IMR-90 (cell line): Measurements from ENCODE around the gene JMY. TPM values are rescaled to one million over a fixed set of nuclear protein-coding genes. Genes with fewer than 3 reads are reported as not detected.

Source experiments
- ATAC-seq: fragments of 200-7000 bp; cut with Tn5 transposase; 2 replicates; pipeline ENCODE4 v1.9.1; 2020; ENCODE audit warnings: low read depth, mild to moderate bottlenecking, moderate library complexity
- BruUV-seq: library from RNA; stranded (reverse); fragments of 400-500 nt; replicated peaks from 2 replicates; lab custom pipeline; 2021; lab: Mats Ljungman, UMichigan
- CTCF ChIA-PET: fragments of 300-600 bp; formaldehyde crosslinking; extraction: SDS; loops from one replicate; lab custom pipeline; 2021; ENCODE audit warnings: antibody characterized with exemption; lab: Yijun Ruan, JAX
- POLR2A ChIA-PET: fragments of 300-600 bp; sonication (Branson Sonifier 250); formaldehyde crosslinking; loops from one replicate; lab custom pipeline; 2022; ENCODE audit warnings: antibody characterized with exemption; ENCODE audit not compliant: unreplicated experiment; lab: Charles Lee
- DNase-seq: peaks from one replicate; pipeline ENCODE4 v3.0.0; 2013
- H2AFZ ChIP-seq: replicated peaks from 2 replicates; pipeline ENCODE3; 2013; ENCODE audit warnings: low read length, mild to moderate bottlenecking; ENCODE audit not compliant: poor library complexity
- H2AK5ac ChIP-seq: 2 replicates; pipeline ENCODE4 v1.6.1; 2013; ENCODE audit warnings: low read depth, low read length, inconsistent platforms
- H2AK9ac ChIP-seq: replicated peaks from 2 replicates; pipeline ENCODE3; 2013; ENCODE audit warnings: mild to moderate bottlenecking, low read depth, low read length, moderate library complexity; ENCODE audit not compliant: poor library complexity
- H2BK120ac ChIP-seq: 2 replicates; pipeline ENCODE4 v1.6.1; 2013; ENCODE audit warnings: low read depth, low read length, inconsistent platforms
- H2BK15ac ChIP-seq: 3 replicates; pipeline ENCODE4 v1.6.1; 2013; ENCODE audit warnings: low read depth, low read length, inconsistent platforms
- H2BK20ac ChIP-seq: 2 replicates; pipeline ENCODE4 v1.6.1; 2013; ENCODE audit warnings: low read depth, mild to moderate bottlenecking, inconsistent platforms, low read length, moderate library complexity
- H2BK5ac ChIP-seq: 2 replicates; pipeline ENCODE4 v1.6.1; 2013; ENCODE audit warnings: mild to moderate bottlenecking, low read depth, low read length, inconsistent platforms; ENCODE audit not compliant: poor library complexity, severe bottlenecking
- H3K14ac ChIP-seq: replicated peaks from 2 replicates; pipeline ENCODE4 v1.6.1; 2013; ENCODE audit warnings: low read depth, low read length, inconsistent platforms
- H3K18ac ChIP-seq: 2 replicates; pipeline ENCODE4 v1.6.1; 2013; ENCODE audit warnings: low read depth, low read length, control low read depth
- H3K23ac ChIP-seq: 2 replicates; pipeline ENCODE4 v1.6.1; 2013; ENCODE audit warnings: low read depth, low read length, inconsistent platforms
- H3K27ac ChIP-seq: 2 replicates; pipeline ENCODE4 v1.5.1; 2013; ENCODE audit warnings: mild to moderate bottlenecking, control low read depth, low read length; ENCODE audit not compliant: insufficient read depth
- H3K27me3 ChIP-seq: 2 replicates; pipeline ENCODE4 v1.6.1; 2013; ENCODE audit warnings: low read length; ENCODE audit not compliant: control insufficient read depth, insufficient read depth
- H3K36me3 ChIP-seq: 2 replicates; pipeline ENCODE4 v1.6.1; 2013; ENCODE audit warnings: low read length, mixed read lengths; ENCODE audit not compliant: control insufficient read depth, insufficient read depth
- H3K4ac ChIP-seq: 2 replicates; pipeline ENCODE4 v1.6.1; 2013; ENCODE audit warnings: low read depth, low read length, inconsistent platforms
- H3K4me1 ChIP-seq: 2 replicates; pipeline ENCODE4 v1.6.1; 2013; ENCODE audit warnings: low read length, mixed read lengths; ENCODE audit not compliant: control insufficient read depth, insufficient read depth
- H3K4me2 ChIP-seq: 2 replicates; pipeline ENCODE4 v1.6.1; 2013; ENCODE audit warnings: low read depth, mild to moderate bottlenecking, control low read depth, low read length, moderate library complexity
- H3K4me3 ChIP-seq: 2 replicates; pipeline ENCODE4 v1.5.1; 2013; ENCODE audit warnings: low read depth, mild to moderate bottlenecking, control low read depth, low read length, moderate library complexity; ENCODE audit not compliant: insufficient read depth
- H3K56ac ChIP-seq: 2 replicates; pipeline ENCODE4 v1.6.1; 2013; ENCODE audit warnings: low read length, inconsistent platforms; ENCODE audit not compliant: insufficient read depth; ENCODE audit errors: extremely low read depth
- H3K79me1 ChIP-seq, 2 experiments: 2 replicates each; pipeline ENCODE4 v1.6.1; 2013; ENCODE audit warnings: low read length in 2 of 2, inconsistent platforms in 1 of 2, low read depth in 1 of 2
- H3K9ac ChIP-seq: 2 replicates; pipeline ENCODE4 v1.6.1; 2013; ENCODE audit warnings: low read depth, low read length, control low read depth
- H3K9me1 ChIP-seq: 2 replicates; pipeline ENCODE4 v1.6.1; 2013; ENCODE audit warnings: low read length, inconsistent platforms; ENCODE audit not compliant: insufficient read depth
- H3K9me3 ChIP-seq: 2 replicates; pipeline ENCODE4 v1.6.1; 2013; ENCODE audit warnings: low read length; ENCODE audit not compliant: control insufficient read depth, insufficient read depth
- H4K20me1 ChIP-seq: 2 replicates; pipeline ENCODE4 v1.6.1; 2013; ENCODE audit warnings: low read length, inconsistent platforms; ENCODE audit not compliant: insufficient read depth
- H4K5ac ChIP-seq: 2 replicates; pipeline ENCODE4 v1.6.1; 2013; ENCODE audit warnings: mild to moderate bottlenecking, low read depth, low read length, control low read depth
- H4K8ac ChIP-seq, 2 experiments: 2 replicates each; pipeline ENCODE4 v1.6.1; 2013; ENCODE audit warnings: low read depth in 2 of 2, low read length in 2 of 2, control low read depth in 1 of 2, inconsistent platforms in 1 of 2
- H4K91ac ChIP-seq: 2 replicates; pipeline ENCODE4 v1.6.1; 2013; ENCODE audit warnings: low read depth, low read length, inconsistent platforms; ENCODE audit not compliant: insufficient read depth
- FOS ChIP-seq: fragments of 150-350 bp; IDR thresholded peaks from 2 replicates; pipeline ENCODE4 v1.6.1; 2016; ENCODE audit warnings: low read depth, low read length
- MAFK ChIP-seq: IDR thresholded peaks from 2 replicates; pipeline ENCODE4 v1.6.1; 2012; ENCODE audit warnings: low read depth, low read length, improper control_type of control experiment
- MXI1 ChIP-seq: IDR thresholded peaks from 2 replicates; pipeline ENCODE4 v1.6.1; 2012; ENCODE audit warnings: low read depth, mild to moderate bottlenecking, low read length, moderate library complexity, borderline replicate concordance
- NFE2L2 ChIP-seq: fragments of 150-350 bp; IDR thresholded peaks from 2 replicates; pipeline ENCODE4 v1.6.1; 2016; ENCODE audit warnings: low read depth, mild to moderate bottlenecking, low read length
- RAD21 ChIP-seq: IDR thresholded peaks from 2 replicates; pipeline ENCODE4 v1.6.1; 2012; ENCODE audit warnings: low read length, improper control_type of control experiment
- RFX5 ChIP-seq: IDR thresholded peaks from 2 replicates; pipeline ENCODE4 v1.8.0; 2012; ENCODE audit warnings: low read depth, mild to moderate bottlenecking, low read length, moderate library complexity
- WGBS, 2 experiments: methylation state at CpG; one replicate each; pipeline versions ENCODE4 v1.1.5 to v1.1.7; 2013; ENCODE audit warnings: missing lambda C conversion rate in 2 of 2; ENCODE audit not compliant: insufficient read length in 1 of 2; ENCODE audit errors: extremely low coverage in 2 of 2; 5-methylcytosine and 5-hydroxymethylcytosine counted together
- dilution Hi-C: fragments of 300-500 bp; cut with HindIII; formaldehyde crosslinking; loops from one replicate; pipeline ENCODE4 v1.14.3; 2018; ENCODE audit warnings: low sequenced_read_pairs; ENCODE audit not compliant: unreplicated experiment
- in situ Hi-C: fragments of 300-500 bp; cut with MboI; formaldehyde crosslinking; loops from 3 replicates; pipeline ENCODE4 v1.14.3; 2019; ENCODE audit warnings: low sequenced_read_pairs, inconsistent platforms, mixed read lengths
- intact Hi-C: fragments of 100-400 bp; cut with micrococcal nuclease; formaldehyde crosslinking; loops from 2 replicates; pipeline ENCODE4 v1.10.0; 2022
- polyA plus RNA-seq, 3 experiments: library from polyadenylated mRNA; depleted of rRNA; stranded (reverse); fragments of >200 nt; gene quantifications; 2 replicates each; pipeline ENCODE4 v1.2.3, GENCODE V29; 2012; ENCODE audit warnings: low replicate concordance in 1 of 3
- total RNA-seq: library from RNA; depleted of rRNA; stranded (reverse); fragments of >200 nt; gene quantifications from 2 replicates; pipeline ENCODE4 v1.2.3, GENCODE V29; 2012
- TF ChIP-seq, protein P1 (sequence below): conservative IDR thresholded peaks from 2 replicates; pipeline ENCODE4 v1.5.1; 2012; ENCODE audit warnings: mild to moderate bottlenecking, low read depth, low read length, improper control_type of control experiment

JMY gene
- total and polyA plus RNA-seq, 2 of the 4 experiments (the other 2 are of a cell fraction), result 1.7 to 3.2 TPM

DNA sequence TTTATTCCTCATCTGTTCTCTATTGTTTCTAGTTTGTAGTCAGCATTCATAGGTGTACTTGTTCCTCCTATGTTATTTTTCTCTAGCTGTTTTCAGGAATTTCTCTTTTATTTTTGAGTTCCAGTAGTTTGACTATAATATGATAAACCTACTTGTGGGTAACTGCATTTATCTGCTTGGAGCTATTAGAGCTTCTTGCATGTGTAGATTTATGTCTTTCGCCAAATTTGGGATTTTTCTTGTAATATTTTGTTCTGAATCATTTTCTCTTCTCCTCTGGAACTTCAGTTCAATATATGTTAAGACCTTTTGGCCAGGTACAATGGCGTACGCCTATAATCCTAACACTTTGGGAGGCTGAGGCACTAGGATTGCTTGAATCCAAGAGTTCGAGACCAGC is 37.4 kb downstream of the JMY start:
- no peak overlapping the region for H3K23ac ChIP-seq
- no peaks in the 10 kb centered on the region; the same call in 1 of the 2 replicates for H3K9me3 ChIP-seq
- no peak overlapping the region for H2BK5ac ChIP-seq
- no peak overlapping the region for H3K4ac ChIP-seq
- H3K27me3 ChIP-seq, result no peaks in the 10 kb centered on the region
- TF ChIP-seq MXI1 (no peak), MAFK (no peak), RFX5 (no peak), RAD21 (no peak), NFE2L2 (no peak), FOS (no peak)
- TF ChIP-seq, protein P1, sequence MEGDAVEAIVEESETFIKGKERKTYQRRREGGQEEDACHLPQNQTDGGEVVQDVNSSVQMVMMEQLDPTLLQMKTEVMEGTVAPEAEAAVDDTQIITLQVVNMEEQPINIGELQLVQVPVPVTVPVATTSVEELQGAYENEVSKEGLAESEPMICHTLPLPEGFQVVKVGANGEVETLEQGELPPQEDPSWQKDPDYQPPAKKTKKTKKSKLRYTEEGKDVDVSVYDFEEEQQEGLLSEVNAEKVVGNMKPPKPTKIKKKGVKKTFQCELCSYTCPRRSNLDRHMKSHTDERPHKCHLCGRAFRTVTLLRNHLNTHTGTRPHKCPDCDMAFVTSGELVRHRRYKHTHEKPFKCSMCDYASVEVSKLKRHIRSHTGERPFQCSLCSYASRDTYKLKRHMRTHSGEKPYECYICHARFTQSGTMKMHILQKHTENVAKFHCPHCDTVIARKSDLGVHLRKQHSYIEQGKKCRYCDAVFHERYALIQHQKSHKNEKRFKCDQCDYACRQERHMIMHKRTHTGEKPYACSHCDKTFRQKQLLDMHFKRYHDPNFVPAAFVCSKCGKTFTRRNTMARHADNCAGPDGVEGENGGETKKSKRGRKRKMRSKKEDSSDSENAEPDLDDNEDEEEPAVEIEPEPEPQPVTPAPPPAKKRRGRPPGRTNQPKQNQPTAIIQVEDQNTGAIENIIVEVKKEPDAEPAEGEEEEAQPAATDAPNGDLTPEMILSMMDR, result no peak
- H3K36me3 ChIP-seq, result no peaks in the 10 kb centered on the region
- H3K79me1 ChIP-seq, result peaks cover 0 to 3% of the 10 kb centered on the region in 2 experiments; a peak in 1 of 4 replicates
- POLR2A ChIA-PET, result no interaction called here
- no peak overlapping the region for H3K9ac ChIP-seq
- no peak overlapping the region for H2BK120ac ChIP-seq
- no peak overlapping the region for H4K91ac ChIP-seq
- no peak overlapping the region for H2AFZ ChIP-seq
- DNase-seq (no peak), ATAC-seq (no peak)
- H3K18ac ChIP-seq, result no peak overlapping the region
- no peak overlapping the region for H3K4me3 ChIP-seq
- no TSS peak for BruUV-seq
- H3K4me2 ChIP-seq, result no peak overlapping the region
- H4K8ac ChIP-seq, result no peak overlapping the region
- in situ Hi-C loops (no loop called here), intact Hi-C loops (no loop called here), dilution Hi-C loops (no loop called here)
- no peaks in the 10 kb centered on the region; the same call in 1 of the 2 replicates for H3K9me1 ChIP-seq
- no peak overlapping the region for H2AK9ac ChIP-seq
- no peak overlapping the region for H2AK5ac ChIP-seq
- H2BK20ac ChIP-seq, result no peak overlapping the region
- no CpG with 5 or more reads among the region's 4 CpGs for WGBS, 2 experiments
- no peak overlapping the region for H3K14ac ChIP-seq
- H4K5ac ChIP-seq, result no peak overlapping the region
- H3K4me1 ChIP-seq, result no peaks in the 10 kb centered on the region
- CTCF ChIA-PET, result no interaction called here
- no peak overlapping the region for H2BK15ac ChIP-seq
- H3K27ac ChIP-seq, result no peak overlapping the region
- H4K20me1 ChIP-seq, result no peaks in the 10 kb centered on the region
- H3K56ac ChIP-seq, result no peak overlapping the region
